MM.1S (cell line): ENCODE data around the gene RGS8.

ENCODE experiments used
- EZH2 ChIP-seq: fragments of 300-600 bp; sonication (generic); optimal IDR thresholded peaks from 2 replicates; pipeline ENCODE3; 2017; ENCODE audit warnings: low read depth, mild to moderate bottlenecking, antibody characterized with exemption, low read length, mixed read lengths
- EZH2phosphoT487 ChIP-seq: fragments of 300-600 bp; sonication (generic); IDR thresholded peaks from 2 replicates; pipeline ENCODE4 v1.6.1; 2018; ENCODE audit warnings: antibody characterized with exemption, low read length
- TF ChIP-seq, protein P1 (sequence below): fragments of 300-600 bp; sonication (generic); IDR thresholded peaks from 2 replicates; pipeline ENCODE4 v1.5.1; 2016; ENCODE audit warnings: antibody characterized with exemption, low read length, mixed read lengths

DNA sequence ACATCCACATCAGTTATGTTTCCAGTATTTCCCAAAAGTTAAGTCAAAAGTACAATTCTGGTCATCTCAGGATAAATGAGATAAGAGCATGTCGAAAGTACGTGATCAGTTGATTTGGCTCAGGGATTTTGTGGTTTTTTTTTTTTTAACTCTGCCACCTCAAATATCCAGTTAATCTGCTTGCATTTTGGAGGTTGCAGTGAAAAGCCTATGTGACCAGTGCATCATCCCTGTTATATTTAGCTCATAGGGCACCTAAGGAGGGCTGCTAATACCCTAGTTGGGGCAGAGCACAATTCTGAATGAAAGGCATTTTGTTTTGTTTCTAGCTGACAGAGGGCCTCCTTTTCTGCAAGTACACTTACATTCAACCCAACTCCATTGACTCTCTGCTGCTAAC is 48.5 kb downstream of the RGS8 start:
- TF ChIP-seq, protein P1, sequence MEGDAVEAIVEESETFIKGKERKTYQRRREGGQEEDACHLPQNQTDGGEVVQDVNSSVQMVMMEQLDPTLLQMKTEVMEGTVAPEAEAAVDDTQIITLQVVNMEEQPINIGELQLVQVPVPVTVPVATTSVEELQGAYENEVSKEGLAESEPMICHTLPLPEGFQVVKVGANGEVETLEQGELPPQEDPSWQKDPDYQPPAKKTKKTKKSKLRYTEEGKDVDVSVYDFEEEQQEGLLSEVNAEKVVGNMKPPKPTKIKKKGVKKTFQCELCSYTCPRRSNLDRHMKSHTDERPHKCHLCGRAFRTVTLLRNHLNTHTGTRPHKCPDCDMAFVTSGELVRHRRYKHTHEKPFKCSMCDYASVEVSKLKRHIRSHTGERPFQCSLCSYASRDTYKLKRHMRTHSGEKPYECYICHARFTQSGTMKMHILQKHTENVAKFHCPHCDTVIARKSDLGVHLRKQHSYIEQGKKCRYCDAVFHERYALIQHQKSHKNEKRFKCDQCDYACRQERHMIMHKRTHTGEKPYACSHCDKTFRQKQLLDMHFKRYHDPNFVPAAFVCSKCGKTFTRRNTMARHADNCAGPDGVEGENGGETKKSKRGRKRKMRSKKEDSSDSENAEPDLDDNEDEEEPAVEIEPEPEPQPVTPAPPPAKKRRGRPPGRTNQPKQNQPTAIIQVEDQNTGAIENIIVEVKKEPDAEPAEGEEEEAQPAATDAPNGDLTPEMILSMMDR = no peak
- no peak for TF ChIP-seq EZH2phosphoT487
- no peak for TF ChIP-seq EZH2
